ENCODE data around the gene PDCD1. TPM values are rescaled to one million over a fixed set of nuclear protein-coding genes. Genes with fewer than 3 reads are reported as not detected.
A peak's percentile ranks its signal among the peaks of the same experiment; 100 is the strongest.

PDCD1 gene
- polyA plus RNA-seq, 1 donor (not counting 4 experiments of a cell fraction or from before 2014, with no cell fraction given), result not detected

DNA sequence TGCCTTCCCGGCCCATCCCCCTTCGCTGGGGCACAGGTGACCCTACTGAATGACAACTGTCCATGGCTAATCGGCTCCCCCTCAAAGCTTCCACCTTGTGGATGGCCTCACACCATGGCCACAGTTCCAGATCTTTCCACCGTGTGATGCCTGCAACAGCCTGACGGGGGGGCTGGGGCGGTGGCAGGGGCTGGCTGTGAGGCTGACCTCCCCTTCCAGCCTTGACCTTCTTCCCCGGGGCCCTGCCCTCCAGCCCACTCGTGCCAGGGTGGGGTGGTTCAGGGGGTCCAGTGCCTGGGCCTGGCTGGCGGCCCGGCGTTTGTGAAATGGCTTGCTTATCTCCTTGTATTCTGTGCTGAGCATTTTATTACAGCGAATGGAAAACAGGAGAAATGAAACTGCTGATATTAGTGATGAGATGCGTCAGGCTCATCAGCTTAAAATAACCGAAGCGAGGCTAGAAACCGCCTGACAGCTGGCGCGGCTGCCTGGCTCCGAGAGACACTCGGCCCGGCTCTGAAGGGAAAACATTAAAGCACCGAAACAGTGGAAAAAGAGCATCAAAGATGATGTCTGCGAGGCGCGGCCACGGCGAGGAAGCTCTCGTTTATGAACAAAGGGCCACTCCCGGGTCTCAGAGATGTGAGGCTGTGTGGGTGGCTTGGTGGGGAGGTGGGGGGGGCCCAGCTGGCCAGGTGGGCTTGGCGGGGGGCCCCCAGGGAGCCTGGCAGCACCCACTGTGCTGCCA, 916 bp upstream of the PDCD1 start:
- no peaks in the 10 kb centered on the region for H3K79me2 ChIP-seq (ENCODE audit: control insufficient read depth, insufficient read depth, low read length)
- H2AFZ ChIP-seq (ENCODE audit: control insufficient read depth, low read length), result peak overlapping the region; percentile 44
- no peak overlapping the region for H3K9ac ChIP-seq (ENCODE audit: control insufficient read depth, extremely low read depth, insufficient read depth, low read length)
- no peaks in the 10 kb centered on the region for H3K36me3 ChIP-seq (ENCODE audit: control insufficient read depth in 2 of 2, extremely low read depth in 1 of 2, insufficient read depth in 2 of 2, low read length in 2 of 2)
- DNase-seq (ENCODE audit: low read depth, low spot score), result no peak
- H3K4me1 ChIP-seq (ENCODE audit: control insufficient read depth, extremely low read depth, insufficient read depth, low read length), result peaks cover 5% of the 10 kb centered on the region
- H3K27me3 ChIP-seq (ENCODE audit: control insufficient read depth, extremely low read depth, insufficient read depth, low read length), result peaks cover 40% of the 10 kb centered on the region
- H3K4me3 ChIP-seq (ENCODE audit: control insufficient read depth in 2 of 3, extremely low read depth in 1 of 3, insufficient read depth in 2 of 3, low read depth in 1 of 3, low read length in 3 of 3), result peak overlapping the region in 1 of 3 experiments; percentile 32
- TF ChIP-seq EZH2 (IDR thresholded peaks at IDR 0.05; ENCODE audit: low read length), result no peak
- TF ChIP-seq, protein P1, sequence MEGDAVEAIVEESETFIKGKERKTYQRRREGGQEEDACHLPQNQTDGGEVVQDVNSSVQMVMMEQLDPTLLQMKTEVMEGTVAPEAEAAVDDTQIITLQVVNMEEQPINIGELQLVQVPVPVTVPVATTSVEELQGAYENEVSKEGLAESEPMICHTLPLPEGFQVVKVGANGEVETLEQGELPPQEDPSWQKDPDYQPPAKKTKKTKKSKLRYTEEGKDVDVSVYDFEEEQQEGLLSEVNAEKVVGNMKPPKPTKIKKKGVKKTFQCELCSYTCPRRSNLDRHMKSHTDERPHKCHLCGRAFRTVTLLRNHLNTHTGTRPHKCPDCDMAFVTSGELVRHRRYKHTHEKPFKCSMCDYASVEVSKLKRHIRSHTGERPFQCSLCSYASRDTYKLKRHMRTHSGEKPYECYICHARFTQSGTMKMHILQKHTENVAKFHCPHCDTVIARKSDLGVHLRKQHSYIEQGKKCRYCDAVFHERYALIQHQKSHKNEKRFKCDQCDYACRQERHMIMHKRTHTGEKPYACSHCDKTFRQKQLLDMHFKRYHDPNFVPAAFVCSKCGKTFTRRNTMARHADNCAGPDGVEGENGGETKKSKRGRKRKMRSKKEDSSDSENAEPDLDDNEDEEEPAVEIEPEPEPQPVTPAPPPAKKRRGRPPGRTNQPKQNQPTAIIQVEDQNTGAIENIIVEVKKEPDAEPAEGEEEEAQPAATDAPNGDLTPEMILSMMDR (optimal IDR thresholded peaks at IDR 0.05 in 1 of 3, IDR thresholded peaks at IDR 0.05 in 1 of 3, conservative IDR thresholded peaks at IDR 0.05 in 1 of 3; ENCODE audit: extremely low read depth in 1 of 3, insufficient read depth in 2 of 3, low read length in 3 of 3), result peak in 2 of 3 experiments; percentile 11 to 28
- H4K20me1 ChIP-seq (ENCODE audit: control insufficient read depth, extremely low read depth, insufficient read depth, low read length), result no peaks in the 10 kb centered on the region
- dilution Hi-C loops (cut with MboI; ENCODE audit: extremely low pct_ligation_motif_present, low sequenced_read_pairs), result no loop called here
- no peaks in the 10 kb centered on the region for H3K9me1 ChIP-seq (ENCODE audit: control insufficient read depth, extremely low read depth, insufficient read depth, low read length)
- no peak for FAIRE-seq
- peak overlapping the region; percentile 67 for H3K4me2 ChIP-seq (ENCODE audit: control insufficient read depth, extremely low read depth, insufficient read depth, low read depth, low read length)
- H3K9me3 ChIP-seq (ENCODE audit: control insufficient read depth, low read depth, low read length), result no peaks in the 10 kb centered on the region
- no peak overlapping the region for H3K27ac ChIP-seq (ENCODE audit: control insufficient read depth, insufficient read depth, low read length)

DNA sequence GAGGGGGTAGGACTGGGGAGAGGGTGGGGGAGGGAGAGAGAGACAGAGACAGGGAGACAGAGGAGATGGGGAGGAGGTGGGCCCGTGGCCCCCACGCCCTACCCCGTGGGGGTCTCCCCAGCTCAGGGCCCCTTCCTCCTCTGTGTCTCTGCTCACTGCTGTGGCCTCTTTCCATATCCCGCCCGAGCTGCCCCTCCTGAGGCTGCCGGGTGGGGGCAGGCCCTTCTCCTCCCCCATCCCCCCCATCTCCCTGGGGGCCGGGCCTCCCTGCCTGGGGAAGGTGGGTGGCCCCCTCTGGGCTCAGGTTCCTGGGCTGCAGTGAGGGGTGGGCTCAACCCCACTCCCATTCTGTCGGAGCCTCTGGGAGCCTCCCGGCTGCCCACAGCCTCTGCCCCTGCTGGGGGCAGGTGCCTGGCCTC, 332 bp upstream of the PDCD1 start:
- Histone ChIP-seq H3K27me3 (ENCODE audit: control insufficient read depth, extremely low read depth, insufficient read depth, low read length) (peaks cover 40% of the 10 kb centered on the region), H3K79me2 (ENCODE audit: control insufficient read depth, insufficient read depth, low read length) (no peaks in the 10 kb centered on the region), H3K36me3 (ENCODE audit: control insufficient read depth in 2 of 2, extremely low read depth in 1 of 2, insufficient read depth in 2 of 2, low read length in 2 of 2) (no peaks in the 10 kb centered on the region), H3K4me2 (ENCODE audit: control insufficient read depth, extremely low read depth, insufficient read depth, low read depth, low read length) (no peak overlapping the region), H3K9me1 (ENCODE audit: control insufficient read depth, extremely low read depth, insufficient read depth, low read length) (no peaks in the 10 kb centered on the region), H3K9me3 (ENCODE audit: control insufficient read depth, low read depth, low read length) (no peaks in the 10 kb centered on the region), H4K20me1 (ENCODE audit: control insufficient read depth, extremely low read depth, insufficient read depth, low read length) (no peaks in the 10 kb centered on the region), H3K4me1 (ENCODE audit: control insufficient read depth, extremely low read depth, insufficient read depth, low read length) (peaks cover 5% of the 10 kb centered on the region), H3K4me3 (ENCODE audit: control insufficient read depth in 2 of 3, extremely low read depth in 1 of 3, insufficient read depth in 2 of 3, low read depth in 1 of 3, low read length in 3 of 3) (no peak overlapping the region), H2AFZ (ENCODE audit: control insufficient read depth, low read length) (no peak overlapping the region), H3K9ac (ENCODE audit: control insufficient read depth, extremely low read depth, insufficient read depth, low read length) (no peak overlapping the region), H3K27ac (ENCODE audit: control insufficient read depth, insufficient read depth, low read length) (no peak overlapping the region)
- FAIRE-seq, result no peak
- TF ChIP-seq EZH2 (IDR thresholded peaks at IDR 0.05; ENCODE audit: low read length), result no peak
- TF ChIP-seq, protein P1 (optimal IDR thresholded peaks at IDR 0.05 in 1 of 3, IDR thresholded peaks at IDR 0.05 in 1 of 3, conservative IDR thresholded peaks at IDR 0.05 in 1 of 3; ENCODE audit: extremely low read depth in 1 of 3, insufficient read depth in 2 of 3, low read length in 3 of 3), result no peak
- dilution Hi-C loops (cut with MboI; ENCODE audit: extremely low pct_ligation_motif_present, low sequenced_read_pairs), result no loop called here
- no peak for DNase-seq (ENCODE audit: low read depth, low spot score)

All from keratinocyte (primary cell).